ENCODE measurements around the gene TMEM18. TPM values are rescaled to one million over a fixed set of nuclear protein-coding genes. Genes with fewer than 3 reads are reported as not detected.

The TMEM18 gene
- total and polyA plus RNA-seq, 2 of the 13 experiments (the other 11 are each of a cell fraction or from before 2014, with no cell fraction given) = 45.9 to 49.4 TPM

GRCh38 chr2:677056-677958 is at the start of gene TMEM18 (continued):
- TF ChIP-seq ZNF781 (CRISPR knock-in tag; IDR thresholded peaks at IDR 0.05; ENCODE audit: borderline replicate concordance, not compliant biosample characterization) (peak; percentile 95), PRDM15 (CRISPR knock-in tag; IDR thresholded peaks at IDR 0.05) (peak; percentile 75), ZXDC (CRISPR knock-in tag; IDR thresholded peaks at IDR 0.05) (peak; percentile 95), CENPX (CRISPR knock-in tag; IDR thresholded peaks at IDR 0.05) (no peak), THAP11 (CRISPR knock-in tag; IDR thresholded peaks at IDR 0.05) (peak; percentile 90), ZNF713 (CRISPR knock-in tag; IDR thresholded peaks at IDR 0.05) (0 out of 2 replicates have a peak, but pooled peaks have one; percentile 67), MXI1 (IDR thresholded peaks at IDR 0.05; ENCODE audit: borderline replicate concordance, low read depth, low read length) (peak; percentile 91), ZBTB26 (CRISPR knock-in tag; IDR thresholded peaks at IDR 0.05; ENCODE audit: borderline replicate concordance) (peak; percentile 80), ATF6 (CRISPR knock-in tag; conservative IDR thresholded peaks at IDR 0.05) (peak; percentile 55; the same call in 1 of the 2 replicates), ZSCAN20 (CRISPR knock-in tag; IDR thresholded peaks at IDR 0.05; ENCODE audit: borderline replicate concordance) (0 out of 2 replicates have a peak, but pooled peaks have one; percentile 89), ZNF101 (CRISPR knock-in tag; IDR thresholded peaks at IDR 0.05; ENCODE audit: borderline replicate concordance, low read depth) (peak; percentile 64; the same call in 1 of the 2 replicates), KLF16 (CRISPR knock-in tag; IDR thresholded peaks at IDR 0.05) (peak in 1 of 2 experiments; percentile 86; a peak in 2 of 4 replicates), ZBTB3 (CRISPR knock-in tag; IDR thresholded peaks at IDR 0.05; ENCODE audit: borderline replicate concordance, low read depth) (peak; percentile 43; the same call in 1 of the 2 replicates), KLF11 (CRISPR knock-in tag; IDR thresholded peaks at IDR 0.05) (peak; percentile 91), KLF12 (CRISPR knock-in tag; IDR thresholded peaks at IDR 0.05; ENCODE audit: borderline replicate concordance) (peak; percentile 88)
- TF ChIP-seq, protein P1, sequence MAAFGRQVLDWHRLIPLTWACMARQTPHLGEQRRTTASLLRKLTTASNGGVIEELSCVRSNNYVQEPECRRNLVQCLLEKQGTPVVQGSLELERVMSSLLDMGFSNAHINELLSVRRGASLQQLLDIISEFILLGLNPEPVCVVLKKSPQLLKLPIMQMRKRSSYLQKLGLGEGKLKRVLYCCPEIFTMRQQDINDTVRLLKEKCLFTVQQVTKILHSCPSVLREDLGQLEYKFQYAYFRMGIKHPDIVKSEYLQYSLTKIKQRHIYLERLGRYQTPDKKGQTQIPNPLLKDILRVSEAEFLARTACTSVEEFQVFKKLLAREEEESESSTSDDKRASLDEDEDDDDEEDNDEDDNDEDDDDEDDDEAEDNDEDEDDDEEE (CRISPR knock-in tag; IDR thresholded peaks at IDR 0.05) = no peak; the same call in 1 of the 2 replicates

Data from HepG2 (cell line).